Caco-2 (cell line): Measurements from ENCODE around the gene WWOX. TPM values are rescaled to one million over a fixed set of nuclear protein-coding genes. Genes with fewer than 3 reads are reported as not detected.

Experiments
- BruUV-seq: library from RNA; stranded (reverse); fragments of 400-500 nt; replicated peaks from 2 replicates; lab custom pipeline; 2021; lab: Mats Ljungman, UMichigan
- CTCF ChIA-PET: fragments of 300-600 bp; sonication (Branson Sonifier 250); formaldehyde crosslinking; loops from one replicate; lab custom pipeline; 2022; ENCODE audit warnings: antibody characterized with exemption; lab: Charles Lee
- POLR2A ChIA-PET: fragments of 300-600 bp; sonication (Branson Sonifier 250); formaldehyde crosslinking; loops from one replicate; lab custom pipeline; 2022; ENCODE audit warnings: antibody characterized with exemption; lab: Charles Lee
- DNase-seq, 2 experiments: peaks; one replicate each; pipeline versions ENCODE4 v3.0.0 to v3.0.0-alpha.2; 2020 to 2022
- H3K27me3 ChIP-seq: replicated peaks from 2 replicates; pipeline ENCODE4 v1.6.0; 2011; ENCODE audit warnings: low read length; ENCODE audit not compliant: control insufficient read depth, insufficient read depth
- H3K36me3 ChIP-seq: 2 replicates; pipeline ENCODE4 v1.5.1; 2011; ENCODE audit warnings: low read length; ENCODE audit not compliant: control insufficient read depth, insufficient read depth
- H3K4me1 ChIP-seq: fragments of 250-450 bp; sonication (Bioruptor Pico); 2 replicates; pipeline ENCODE4 v1.5.1; 2020; ENCODE audit warnings: mild to moderate bottlenecking
- H3K4me3 ChIP-seq: 2 replicates; pipeline ENCODE4 v1.5.1; 2011; ENCODE audit warnings: low read depth, mild to moderate bottlenecking, control low read depth, low read length
- H3K9me3 ChIP-seq: fragments of 250-450 bp; sonication (Bioruptor Pico); 2 replicates; pipeline ENCODE4 v1.5.1; 2020; ENCODE audit warnings: mild to moderate bottlenecking, moderate library complexity
- H3K27ac Mint-ChIP-seq: one replicate; pipeline ENCODE4 v1.8.0; 2022; ENCODE audit warnings: mixed read lengths; ENCODE audit not compliant: unreplicated experiment
- H3K27me3 Mint-ChIP-seq: one replicate; pipeline ENCODE4 v1.8.0; 2022; ENCODE audit warnings: mixed read lengths; ENCODE audit not compliant: insufficient read depth, unreplicated experiment
- H3K36me3 Mint-ChIP-seq: one replicate; pipeline ENCODE4 v1.8.0; 2022; ENCODE audit warnings: mild to moderate bottlenecking, mixed read lengths; ENCODE audit not compliant: insufficient read depth, unreplicated experiment
- H3K4me1 Mint-ChIP-seq: one replicate; pipeline ENCODE4 v1.8.0; 2022; ENCODE audit warnings: low read depth, mixed read lengths; ENCODE audit not compliant: unreplicated experiment
- H3K4me3 Mint-ChIP-seq: one replicate; pipeline ENCODE4 v1.8.0; 2022; ENCODE audit warnings: mild to moderate bottlenecking, moderate library complexity, mixed read lengths; ENCODE audit not compliant: unreplicated experiment
- H3K9me3 Mint-ChIP-seq: one replicate; pipeline ENCODE4 v1.8.0; 2022; ENCODE audit warnings: mixed read lengths; ENCODE audit not compliant: unreplicated experiment
- CTCF ChIP-seq, 2 experiments: fragments of 200-600 bp in 1 of 2; IDR thresholded peaks; 1 replicate in 1 of 2; 2 replicates in 1 of 2; pipeline versions ENCODE4 v1.5.1 to v1.8.0; 2011 to 2022; ENCODE audit warnings: antibody characterized with exemption in 1 of 2, control low read depth in 1 of 2, inconsistent platforms in 1 of 2, low read depth in 1 of 2, low read length in 1 of 2, mild to moderate bottlenecking in 1 of 2, moderate library complexity in 1 of 2; ENCODE audit not compliant: insufficient read depth in 1 of 2, severe bottlenecking in 1 of 2, unreplicated experiment in 1 of 2
- intact Hi-C: fragments of 100-400 bp; cut with micrococcal nuclease; formaldehyde crosslinking; loops from one replicate; pipeline ENCODE4 v1.10.0; 2022; ENCODE audit not compliant: unreplicated experiment
- total RNA-seq: library from RNA; stranded (reverse); gene quantifications from 2 replicates; pipeline ENCODE4 v1.2.3, GENCODE V29; 2022

The WWOX gene
- total RNA-seq, 1 experiment from 2014 or later = 45.0 TPM

- no peaks in the 10 kb centered on the region for H3K27me3 Mint-ChIP-seq
- Histone ChIP-seq H3K4me1 (no peaks in the 10 kb centered on the region), H3K9me3 (no peaks in the 10 kb centered on the region; the same call in 1 of the 2 replicates), H3K4me3 (no peak overlapping the region), H3K36me3 (peaks cover 2% of the 10 kb centered on the region; the same call in 1 of the 2 replicates), H3K27me3 (no peaks in the 10 kb centered on the region)
- TF ChIP-seq CTCF (IDR thresholded peaks at IDR 0.05; ENCODE audit: insufficient read depth in 1 of 2, low read depth in 1 of 2, low read length in 1 of 2, severe bottlenecking in 1 of 2, unreplicated experiment in 1 of 2) = no peak
- H3K36me3 Mint-ChIP-seq = no peaks in the 10 kb centered on the region
- DNase-seq = no peak
- ChIA-PET POLR2A (no interaction called here), CTCF (no interaction called here)
- BruUV-seq = no TSS peak
- no peaks in the 10 kb centered on the region for H3K9me3 Mint-ChIP-seq
- no peaks in the 10 kb centered on the region for H3K4me1 Mint-ChIP-seq
- intact Hi-C loops = no loop called here
- H3K4me3 Mint-ChIP-seq = no peak overlapping the region
- H3K27ac Mint-ChIP-seq = no peak overlapping the region
Observed at GRCh38 chr16:78432451-78432850, 333.0 kb downstream of the WWOX start.

- no peak overlapping the region for H3K4me3 Mint-ChIP-seq
- TF ChIP-seq CTCF (IDR thresholded peaks at IDR 0.05; ENCODE audit: insufficient read depth in 1 of 2, low read depth in 1 of 2, low read length in 1 of 2, severe bottlenecking in 1 of 2, unreplicated experiment in 1 of 2) = no peak
- intact Hi-C loops = no loop called here
- ChIA-PET POLR2A (no interaction called here), CTCF (no interaction called here)
- H3K27ac Mint-ChIP-seq = no peak overlapping the region
- Histone ChIP-seq H3K36me3 (peaks cover 2% of the 10 kb centered on the region; the same call in 1 of the 2 replicates), H3K27me3 (no peaks in the 10 kb centered on the region), H3K4me1 (no peaks in the 10 kb centered on the region), H3K4me3 (no peak overlapping the region), H3K9me3 (no peaks in the 10 kb centered on the region; the same call in 1 of the 2 replicates)
- no peaks in the 10 kb centered on the region for H3K4me1 Mint-ChIP-seq
- BruUV-seq = no TSS peak
- no peaks in the 10 kb centered on the region for H3K27me3 Mint-ChIP-seq
- DNase-seq = no peak
- H3K9me3 Mint-ChIP-seq = no peaks in the 10 kb centered on the region
- H3K36me3 Mint-ChIP-seq = no peaks in the 10 kb centered on the region
Observed at GRCh38 chr16:78433116-78433515, 333.7 kb downstream of the WWOX start.

- CTCF ChIA-PET = no interaction called here
Observed at GRCh38 chr16:78434401-78434800, 334.9 kb downstream of the WWOX start.

More at GRCh38 chr16:78434401-78434800, 334.9 kb downstream of the WWOX start:
- no peaks in the 10 kb centered on the region for H3K27me3 ChIP-seq
- no peaks in the 10 kb centered on the region; the same call in 1 of the 2 replicates for H3K9me3 ChIP-seq
- Mint-ChIP-seq H3K27ac (no peak overlapping the region), H3K4me3 (no peak overlapping the region), H3K36me3 (no peaks in the 10 kb centered on the region), H3K9me3 (no peaks in the 10 kb centered on the region), H3K27me3 (no peaks in the 10 kb centered on the region), H3K4me1 (no peaks in the 10 kb centered on the region)
- BruUV-seq = no TSS peak
- no peak overlapping the region for H3K4me3 ChIP-seq
- POLR2A ChIA-PET = no interaction called here
- intact Hi-C loops = no loop called here
- DNase-seq = no peak
- no peak for TF ChIP-seq CTCF (IDR thresholded peaks at IDR 0.05; ENCODE audit: insufficient read depth in 1 of 2, low read depth in 1 of 2, low read length in 1 of 2, severe bottlenecking in 1 of 2, unreplicated experiment in 1 of 2)
- no peaks in the 10 kb centered on the region for H3K4me1 ChIP-seq
- peaks cover 2% of the 10 kb centered on the region; the same call in 1 of the 2 replicates for H3K36me3 ChIP-seq
